IPS-NIHi11 (cell line): ENCODE results near the gene PITPNC1.
"Not testable (repeated sequence)": the region's sequence is repeated elsewhere in the genome, so short reads cannot be mapped to it uniquely, and the experiment has no call there.

Experiments
- DNase-seq: peaks from one replicate; pipeline ENCODE4 v3.0.0; 2012; ENCODE audit warnings: mixed read lengths, low spot score

PITPNC1 gene

DNA sequence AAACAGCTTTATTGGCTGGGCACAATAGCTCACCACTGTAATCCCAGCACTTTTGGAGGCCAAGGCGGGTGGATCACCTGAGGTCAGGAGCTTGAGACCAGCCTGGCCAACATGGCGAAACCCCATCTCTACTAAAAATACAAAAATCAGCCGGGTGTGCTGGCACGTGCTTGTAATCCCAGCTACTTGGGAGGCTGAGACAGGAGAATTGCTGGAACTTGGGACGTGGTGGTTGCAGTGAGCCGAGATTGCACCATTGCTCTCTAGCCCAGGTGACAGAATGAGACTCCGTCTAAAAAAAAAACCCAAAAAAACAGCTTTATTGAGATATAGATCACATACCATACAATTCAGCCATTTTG lies 274.1 kb downstream of the PITPNC1 start:
- DNase-seq = not testable (repeated sequence)

DNA sequence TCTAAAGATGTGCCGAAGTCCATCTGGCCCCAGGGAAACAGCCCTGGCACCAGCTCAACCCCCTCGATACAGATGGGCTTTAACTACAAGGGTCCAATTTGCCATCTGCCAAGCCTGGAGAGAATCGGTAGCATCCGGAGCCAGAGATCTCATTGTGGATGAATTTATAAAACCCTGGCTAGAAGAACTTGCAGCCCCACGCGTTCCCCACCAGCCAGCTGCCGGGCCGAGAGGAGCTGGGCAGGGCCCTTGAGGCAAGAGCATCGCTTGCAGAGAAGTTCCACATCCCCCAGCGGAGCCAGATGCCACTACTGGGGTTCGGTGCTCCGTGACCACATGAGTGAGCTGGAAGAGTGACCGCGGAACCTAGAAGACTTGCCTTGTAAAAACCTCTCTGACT lies 275.4 kb downstream of the PITPNC1 start:
- no peak for DNase-seq

DNA sequence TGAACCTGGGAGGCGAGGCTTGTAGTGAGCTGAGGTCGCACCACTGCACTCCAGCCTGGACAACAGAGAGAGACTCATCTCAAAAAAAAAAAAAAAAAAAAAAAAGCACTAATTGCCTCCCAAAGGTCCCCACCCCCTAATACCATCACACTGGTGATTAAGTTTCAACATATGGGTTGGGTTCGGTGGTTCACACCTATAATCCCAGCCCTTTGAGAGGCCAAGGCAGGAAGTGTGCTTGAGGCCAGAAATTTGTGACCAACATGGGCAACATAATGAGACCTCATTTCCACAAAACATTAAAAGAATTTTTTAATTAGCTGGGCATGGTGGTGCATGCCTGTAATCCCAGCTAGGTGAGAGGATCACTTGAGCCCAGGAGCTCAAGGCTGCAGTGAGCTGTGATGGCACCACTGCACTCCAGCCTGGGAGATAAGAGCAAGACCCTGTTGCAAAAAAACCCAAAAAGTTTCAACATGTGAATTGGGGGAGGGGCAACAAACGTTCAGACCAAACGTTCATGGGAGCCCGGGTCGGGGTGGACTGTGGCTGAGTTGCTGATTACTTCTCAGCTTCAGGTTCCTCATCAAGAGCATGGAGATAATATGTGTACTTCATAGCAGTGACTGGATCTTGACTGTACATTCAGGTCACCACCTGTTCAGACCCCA lies 278.5 kb downstream of the PITPNC1 start:
- DNase-seq = no peak

DNA sequence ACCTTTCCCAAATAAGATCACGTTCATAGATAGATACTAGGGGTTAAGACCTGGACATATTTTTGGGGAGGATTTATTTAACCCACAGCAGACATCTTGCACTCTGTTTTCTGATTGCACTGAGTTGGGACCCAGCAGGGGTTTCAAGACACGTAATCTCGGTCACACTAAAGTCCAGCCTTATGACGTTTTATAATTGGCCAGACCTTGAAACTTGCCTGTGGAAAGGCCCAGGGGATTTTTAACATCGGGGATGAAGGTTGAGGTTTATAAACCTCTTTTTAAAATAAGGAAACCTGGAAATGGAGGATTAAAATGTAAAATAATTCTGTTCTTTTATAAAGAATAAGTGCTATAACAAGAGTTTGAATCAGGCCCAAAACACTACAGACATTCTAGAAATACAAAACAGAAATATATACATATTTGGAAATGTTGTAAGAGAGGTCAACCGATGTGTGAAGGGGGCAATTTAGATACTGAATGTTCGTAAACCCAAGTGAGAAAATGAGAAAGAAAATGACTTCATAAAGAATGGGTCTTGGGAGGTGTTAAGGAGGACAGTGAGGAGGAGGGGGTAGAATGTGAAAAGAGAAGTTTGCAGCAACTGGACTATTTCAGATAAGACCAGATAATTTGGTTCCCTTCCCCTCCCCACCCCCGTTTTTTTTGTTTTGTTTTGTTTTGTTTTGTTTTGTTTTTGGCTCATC lies 279.6 kb downstream of the PITPNC1 start:
- DNase-seq = no peak

DNA sequence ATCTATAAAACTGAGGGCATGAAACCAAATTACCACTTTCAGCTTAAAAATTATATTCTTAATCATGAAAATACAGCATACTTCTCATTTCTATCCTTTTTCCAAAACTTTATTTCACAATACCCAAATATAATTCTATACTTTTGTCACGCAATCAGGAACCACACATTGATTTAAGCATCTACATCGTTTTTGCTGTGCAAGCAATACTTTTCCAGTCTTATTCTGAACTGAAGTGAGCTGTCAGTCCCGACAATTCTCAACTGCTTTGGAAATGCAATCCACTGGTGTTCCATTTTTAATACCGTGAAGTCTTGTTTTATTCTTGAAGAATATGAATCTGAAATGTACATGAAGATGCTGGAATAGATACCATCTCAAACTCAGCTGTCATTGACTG lies 280.5 kb downstream of the PITPNC1 start:
- no peak for DNase-seq

DNA sequence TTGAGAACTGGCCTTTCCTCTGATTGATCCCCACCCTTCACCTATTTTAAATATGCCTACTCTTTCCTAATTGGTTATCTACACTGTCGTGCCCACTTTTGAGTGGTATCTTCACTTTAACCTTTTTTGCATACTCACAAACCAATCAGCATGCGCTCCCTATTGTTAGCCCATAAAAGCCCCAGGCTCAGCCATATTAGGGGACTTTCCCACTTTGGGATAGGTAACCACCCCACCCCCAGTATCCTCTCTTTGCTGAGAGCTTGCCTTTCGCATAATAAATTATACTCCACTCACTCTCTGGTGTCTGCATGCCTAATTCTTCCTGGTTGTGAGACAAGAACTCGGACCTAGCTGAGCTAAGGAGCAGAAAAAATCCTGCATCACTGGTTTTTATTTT lies 281.2 kb downstream of the PITPNC1 start:
- no peak for DNase-seq

DNA sequence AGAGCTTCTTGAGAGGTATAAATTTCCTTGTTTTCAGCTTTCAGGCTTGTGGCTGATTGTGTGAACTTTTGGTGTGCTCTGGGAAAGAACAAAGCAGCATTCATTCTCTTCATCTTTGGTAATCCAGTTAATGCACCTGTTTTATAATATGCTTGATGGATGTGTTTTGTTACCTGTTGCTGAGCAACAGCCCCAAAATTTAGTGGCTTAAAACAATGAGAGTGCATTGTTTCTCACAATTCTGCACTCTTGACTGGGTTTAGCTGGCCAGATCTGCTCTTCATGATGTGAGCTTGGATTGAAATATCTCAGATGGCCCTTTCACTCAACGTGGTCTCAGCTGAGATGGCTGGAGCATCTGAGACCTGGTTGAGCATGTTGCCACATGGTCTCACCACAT lies 281.9 kb downstream of the PITPNC1 start:
- DNase-seq = no peak

DNA sequence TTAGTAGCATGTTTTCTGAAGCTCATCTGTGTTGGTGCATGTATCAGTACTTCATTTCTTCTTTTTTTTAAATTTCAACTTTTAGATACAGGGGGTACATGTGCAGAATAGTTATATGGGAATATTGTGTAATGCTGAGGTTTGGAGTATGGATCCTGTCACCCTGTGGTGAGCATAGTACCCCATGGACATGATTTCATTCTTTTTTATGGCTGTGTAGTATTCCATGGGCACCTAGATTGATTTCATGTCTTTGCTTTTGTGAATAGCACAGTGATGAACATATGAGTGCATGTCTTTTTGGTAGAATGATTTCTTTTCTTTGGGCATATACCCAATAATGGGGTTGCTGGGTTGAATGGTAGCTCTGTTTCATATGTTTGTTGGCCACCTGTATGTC lies 285.6 kb downstream of the PITPNC1 start:
- no peak for DNase-seq

DNA sequence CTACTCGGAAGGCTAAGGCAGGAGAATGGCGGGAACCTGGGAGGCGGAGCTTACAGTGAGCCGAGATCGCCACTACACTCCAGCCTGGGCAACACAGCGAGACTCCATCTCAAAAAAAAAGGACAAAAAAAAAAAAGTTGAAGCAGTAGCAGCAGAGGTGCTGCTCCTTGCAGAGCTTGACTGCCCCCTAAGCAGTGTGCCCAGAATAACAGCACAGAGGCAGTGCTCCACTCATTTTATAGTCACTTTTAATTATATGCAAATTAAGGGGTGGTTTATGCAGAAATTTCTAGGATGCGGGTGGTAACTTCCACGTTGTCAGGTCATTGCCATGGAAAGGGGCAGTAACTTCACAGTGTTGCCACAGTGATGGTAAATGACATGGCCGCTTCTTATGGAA lies 286.4 kb downstream of the PITPNC1 start:
- no peak for DNase-seq

DNA sequence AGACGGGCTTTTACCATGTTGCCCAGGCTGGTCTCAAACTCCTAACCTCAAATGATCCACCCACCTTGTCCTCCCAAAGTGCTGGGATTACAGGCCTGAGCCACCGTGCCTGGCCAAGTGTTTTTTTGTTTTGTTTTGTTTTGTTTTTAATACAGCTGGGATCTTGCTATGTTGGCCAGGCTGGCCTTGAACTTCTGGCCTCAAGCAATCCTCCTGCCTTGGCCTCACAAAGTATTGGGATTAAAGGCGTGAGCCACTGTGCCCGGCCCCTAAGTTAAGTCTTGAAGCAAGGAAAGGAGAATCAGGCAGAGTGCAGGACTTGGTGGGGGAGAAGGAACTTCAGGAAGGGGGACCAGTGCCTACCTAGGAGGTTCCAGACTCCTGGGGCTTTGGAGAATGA lies 288.9 kb downstream of the PITPNC1 start:
- no peak for DNase-seq

DNA sequence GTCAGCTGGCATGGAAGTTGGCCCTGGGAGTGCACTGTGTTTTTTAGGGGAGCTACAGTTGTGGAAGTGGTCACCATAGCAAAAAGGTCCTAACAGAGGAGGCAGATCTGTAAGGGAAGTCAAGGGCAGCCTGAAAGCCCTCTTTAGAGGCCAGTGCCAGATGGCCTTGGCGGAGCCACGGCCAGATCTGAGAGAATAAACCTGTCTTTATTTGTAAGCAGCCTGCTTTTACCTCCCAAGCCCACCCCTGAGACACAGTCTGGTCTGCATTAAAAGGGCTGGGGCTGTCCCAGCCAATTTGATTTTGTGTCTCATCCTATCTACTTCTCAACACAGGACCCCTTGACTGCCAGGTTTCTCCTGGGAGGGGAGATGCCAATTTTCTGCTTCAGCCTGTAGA lies 289.6 kb downstream of the PITPNC1 start:
- no peak for DNase-seq

DNA sequence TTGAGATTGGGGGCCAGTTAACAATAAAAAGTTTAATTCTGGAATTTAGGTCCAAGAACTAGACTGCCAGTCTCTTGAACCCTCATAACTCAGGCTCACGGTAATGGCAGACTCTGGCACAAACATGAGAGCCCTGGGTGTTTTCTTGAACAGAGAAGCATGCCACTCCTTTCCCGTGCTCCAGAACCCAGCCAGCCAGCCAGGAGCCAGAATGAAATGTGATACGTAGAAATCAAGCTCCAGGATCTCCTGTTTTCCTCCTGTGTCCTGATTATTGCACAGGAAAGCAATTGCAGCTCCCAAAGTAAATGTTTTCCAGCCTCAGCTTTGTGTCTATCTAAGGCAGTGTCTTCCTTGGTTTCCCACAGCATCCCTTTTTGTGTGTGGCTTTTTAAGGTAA lies 294.4 kb downstream of the PITPNC1 start:
- no peak for DNase-seq

DNA sequence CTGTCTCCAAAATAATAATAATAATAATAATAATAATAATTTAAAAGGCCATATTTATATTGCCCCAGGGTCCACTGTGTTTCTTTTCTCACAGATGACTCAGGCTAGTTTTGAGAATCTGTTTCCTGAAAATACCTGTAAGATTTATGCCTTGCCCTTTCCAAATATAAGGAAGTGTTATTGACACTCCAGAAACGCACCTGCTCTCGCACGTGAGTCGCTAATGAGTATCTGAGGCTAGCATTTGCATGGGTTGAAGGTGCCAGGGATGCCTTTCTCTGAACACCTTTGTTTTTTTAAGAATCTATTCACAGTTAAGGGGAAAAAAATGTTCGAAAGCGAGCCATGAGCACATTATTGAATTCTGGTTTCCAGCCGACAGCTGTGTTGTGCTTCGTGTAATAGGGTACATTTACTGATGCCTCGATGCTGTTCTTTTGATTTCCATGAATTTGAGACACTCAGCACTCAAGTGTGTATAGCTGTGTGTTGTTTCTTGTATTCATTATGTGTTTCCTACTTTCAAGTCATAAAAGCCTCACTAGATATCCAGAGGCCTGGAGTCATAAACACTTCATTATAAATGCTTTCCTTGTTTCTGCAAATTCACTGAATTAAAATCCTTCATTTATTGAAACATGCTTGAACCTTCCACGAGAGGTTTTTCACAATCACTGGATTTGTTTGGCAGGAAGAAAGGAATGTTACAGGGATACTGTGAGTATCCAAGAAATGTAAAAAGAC lies 295.7 kb downstream of the PITPNC1 start:
- DNase-seq = no peak

DNA sequence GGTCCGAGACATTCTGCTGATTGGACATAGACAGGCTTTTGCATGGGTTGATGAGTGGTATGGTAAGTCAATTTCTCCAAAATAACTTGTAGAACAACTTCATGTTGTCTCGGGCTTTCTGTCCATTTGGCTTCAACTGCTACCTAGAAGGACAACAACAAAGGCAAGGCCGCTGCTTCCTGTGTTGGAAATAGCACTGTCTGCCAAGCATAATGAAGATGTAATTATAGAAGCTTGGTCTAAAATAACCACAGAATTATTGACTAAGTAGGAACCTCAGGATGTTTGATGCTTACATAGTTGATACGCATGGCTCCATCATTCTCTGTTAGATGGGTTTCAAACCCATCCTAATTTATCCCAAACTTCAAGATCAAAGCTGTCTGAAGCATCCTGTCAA lies 298.4 kb downstream of the PITPNC1 start:
- DNase-seq = no peak

DNA sequence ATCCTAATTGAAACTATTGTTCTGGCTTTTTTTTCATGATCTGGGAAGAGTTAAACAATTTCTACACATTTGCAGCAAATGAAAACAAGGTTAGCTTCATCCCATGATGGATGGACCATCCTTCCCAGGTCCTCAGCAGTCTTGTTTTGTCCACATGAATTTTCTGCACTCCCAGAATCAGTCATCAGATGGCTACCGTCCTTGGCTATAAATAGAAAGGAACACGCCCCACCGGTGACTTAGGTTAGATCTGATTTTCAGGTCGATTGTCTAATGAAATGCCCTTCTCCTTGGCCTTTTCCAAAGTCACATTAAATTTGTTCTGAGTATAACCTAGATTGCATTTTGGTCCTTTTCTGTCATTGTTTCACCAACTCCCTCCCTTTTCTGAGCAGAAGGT lies 299.2 kb downstream of the PITPNC1 start:
- no peak for DNase-seq

DNA sequence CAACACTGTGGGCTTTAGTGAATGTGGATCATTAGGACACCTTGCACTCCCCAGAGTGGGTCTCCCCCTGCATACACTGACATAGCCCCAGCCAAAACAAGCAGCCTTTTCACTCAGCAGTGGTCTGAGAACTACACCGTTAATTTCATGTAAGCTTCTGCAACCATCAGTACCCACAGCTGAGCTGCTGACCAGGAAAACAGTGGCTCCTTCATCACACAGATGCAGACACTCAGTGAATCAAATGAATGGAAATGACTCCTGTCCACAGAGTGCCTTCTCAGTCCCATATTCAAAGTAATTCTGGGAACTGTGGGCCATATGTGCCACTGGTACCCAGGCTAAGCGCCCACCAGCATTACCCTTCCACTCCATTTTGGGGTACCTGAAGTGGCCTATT lies 301.3 kb downstream of the PITPNC1 start:
- DNase-seq = no peak

DNA sequence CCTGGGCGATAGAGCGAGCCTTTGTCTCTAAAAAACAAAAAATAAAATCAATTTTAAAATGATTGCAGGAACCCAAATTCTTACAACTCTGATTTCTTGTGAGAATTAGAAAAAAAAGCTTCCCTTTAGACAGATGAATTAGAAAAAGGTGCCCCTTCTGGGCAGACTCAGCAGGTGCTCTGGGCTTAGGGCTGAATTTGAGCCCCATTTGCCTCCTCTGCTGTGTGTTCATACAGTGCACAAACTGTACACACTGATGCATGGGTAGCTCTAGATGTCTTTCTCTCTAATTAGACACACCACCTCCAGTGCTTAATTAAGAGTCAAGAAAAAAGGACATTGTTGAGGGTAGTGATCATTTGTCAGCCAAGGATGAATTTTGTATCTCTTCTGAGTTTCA lies 302.1 kb downstream of the PITPNC1 start:
- no peak for DNase-seq

DNA sequence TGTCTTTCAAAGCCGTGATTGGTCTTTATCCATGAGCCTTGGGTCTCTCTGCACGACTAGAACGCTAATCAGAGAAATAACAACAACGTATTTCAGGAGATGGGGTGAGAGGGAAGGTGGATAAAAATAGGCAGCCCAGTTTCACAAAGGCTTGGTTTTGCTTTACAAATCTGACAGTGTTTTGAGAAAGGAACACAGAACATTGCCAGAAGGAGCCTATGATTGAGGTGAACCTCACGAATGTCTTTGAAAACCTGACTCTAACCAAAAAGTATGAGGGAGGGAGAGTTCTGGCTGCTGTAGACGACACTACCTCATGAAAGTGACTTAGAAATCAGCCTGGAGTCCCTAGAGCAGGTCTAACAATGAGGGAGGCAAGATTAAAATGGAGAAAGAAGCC lies 302.6 kb downstream of the PITPNC1 start:
- no peak for DNase-seq

DNA sequence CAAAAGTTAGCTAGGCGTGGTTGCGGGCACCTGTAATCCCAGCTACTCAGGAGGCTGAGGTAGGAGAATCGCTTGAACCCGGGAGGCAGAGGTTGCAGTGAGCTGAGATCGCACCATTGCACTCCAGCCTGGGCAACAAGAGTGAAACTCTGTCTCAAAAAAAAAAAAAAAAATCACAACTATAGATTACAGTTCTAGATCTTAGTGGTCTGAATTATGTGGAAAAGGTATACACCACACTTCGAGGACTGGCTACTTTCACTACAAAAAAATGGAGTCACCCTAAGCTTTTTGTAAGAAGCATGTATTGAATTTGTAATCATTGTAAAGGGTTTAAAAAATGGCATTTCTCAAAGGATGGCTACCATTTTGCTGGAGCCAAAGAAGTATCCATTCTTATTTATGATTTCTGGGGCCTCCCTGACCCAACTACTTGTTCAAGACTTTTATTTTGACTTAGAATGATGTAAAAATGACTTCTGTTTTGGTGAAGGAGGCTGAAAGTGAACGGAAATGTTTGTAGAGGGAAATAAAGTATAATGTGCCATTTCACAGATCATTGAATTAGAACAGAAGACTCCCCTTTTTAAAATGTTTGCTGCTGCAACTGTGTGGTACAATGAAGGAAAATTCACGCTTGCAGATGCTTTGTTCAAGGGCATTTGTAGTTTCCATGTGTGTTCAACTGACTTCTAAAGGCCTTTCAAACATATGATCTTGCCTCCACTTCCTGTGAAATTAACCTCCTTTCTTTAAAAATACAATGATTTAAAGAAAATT lies 303.6 kb downstream of the PITPNC1 start:
- DNase-seq = no peak

DNA sequence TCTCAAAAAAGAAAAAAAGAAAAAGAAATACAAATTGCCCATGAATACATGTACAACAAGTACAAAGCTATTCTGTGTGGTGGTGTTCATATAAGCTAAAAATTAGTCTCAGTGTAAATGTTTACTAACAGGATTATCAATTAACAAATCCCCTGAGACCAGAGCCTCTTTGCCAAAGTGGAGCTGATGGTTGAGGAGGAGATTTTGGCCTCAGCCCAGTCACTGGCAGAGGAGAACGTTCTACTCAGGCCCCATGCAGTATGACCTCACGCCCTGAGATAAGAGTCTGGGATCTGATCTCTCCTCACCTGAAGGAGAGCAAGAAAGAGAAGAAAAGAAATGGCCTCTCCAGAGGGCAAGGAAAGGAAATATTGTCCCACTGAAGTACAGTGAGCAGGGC lies 305.1 kb downstream of the PITPNC1 start:
- DNase-seq = no peak

DNA sequence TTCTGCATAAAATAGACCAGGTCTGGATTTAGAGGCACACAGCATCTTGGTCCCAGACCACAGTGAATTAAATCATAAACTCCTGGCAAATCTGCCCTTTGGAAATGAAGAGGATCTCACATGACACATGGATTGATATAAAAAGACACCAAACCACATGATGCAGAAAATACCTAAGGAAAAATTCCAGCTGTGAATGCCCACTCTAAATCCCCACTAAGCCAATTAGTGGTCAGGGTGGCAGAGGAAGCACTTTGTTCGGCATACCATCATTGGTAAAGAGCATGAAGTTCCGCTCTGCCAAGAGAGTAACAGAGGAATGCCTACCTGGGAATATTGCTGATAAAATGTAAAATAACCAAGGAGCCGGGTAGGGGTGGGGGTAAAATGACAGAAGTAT lies 308.3 kb downstream of the PITPNC1 start:
- no peak for DNase-seq

DNA sequence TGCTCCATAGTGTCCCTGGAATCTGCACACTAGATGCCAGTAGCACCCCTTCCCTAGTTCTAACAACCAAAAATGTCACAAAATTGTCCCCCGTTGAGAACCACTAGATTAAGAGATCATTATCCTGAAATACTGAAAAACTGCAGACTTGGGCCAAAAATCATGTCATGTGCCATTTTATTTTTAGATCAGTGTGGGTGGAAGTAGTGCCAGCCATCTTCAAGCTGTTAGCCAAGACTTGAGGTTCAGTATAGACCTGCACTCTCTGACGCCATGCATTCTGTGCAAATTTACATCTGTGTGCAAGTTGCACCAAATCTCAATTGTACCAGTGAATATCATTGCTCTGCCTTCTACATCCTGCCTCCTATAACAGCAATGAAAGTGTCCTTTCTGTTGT lies 309.2 kb downstream of the PITPNC1 start:
- DNase-seq = no peak

DNA sequence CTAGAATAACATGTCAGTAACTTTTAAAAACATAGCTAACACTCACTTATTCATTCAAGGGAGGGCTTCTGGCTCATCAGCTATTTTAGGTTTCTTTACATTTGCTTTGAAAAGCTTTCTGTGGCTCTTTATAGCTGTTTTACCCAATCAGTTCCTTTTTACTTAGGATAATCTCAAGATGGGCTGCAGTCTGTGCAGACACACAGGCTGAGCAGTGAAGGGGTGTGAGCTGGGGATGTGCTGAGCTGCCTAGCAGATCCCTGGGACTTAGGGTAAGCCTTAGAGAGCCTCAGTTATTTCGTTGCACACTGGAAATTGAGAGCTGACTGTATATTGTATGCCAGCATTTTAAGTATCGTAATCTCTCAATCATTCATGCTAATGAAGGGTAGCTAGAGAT lies 310.4 kb downstream of the PITPNC1 start:
- no peak for DNase-seq
